Type B pancreatic cell (in vitro differentiated cells): ENCODE data around the gene MYL6B. TPM values are rescaled to one million over a fixed set of nuclear protein-coding genes. Genes with fewer than 3 reads are reported as not detected.
"Not testable (repeated sequence)": the region's sequence is repeated elsewhere in the genome, so short reads cannot be mapped to it uniquely, and the experiment has no call there.

Experiments used
- DNase-seq: peaks from one replicate; pipeline ENCODE4 v3.0.0; 2021; ENCODE audit warnings: mixed read lengths; ENCODE audit not compliant: unreplicated experiment; ENCODE audit errors: extremely low spot score
- H3K27ac Mint-ChIP-seq: 2 replicates; pipeline ENCODE4 v1.8.0; 2021; ENCODE audit warnings: mild to moderate bottlenecking, mixed read lengths
- H3K27me3 Mint-ChIP-seq: 2 replicates; pipeline ENCODE4 v1.8.0; 2021; ENCODE audit warnings: mixed read lengths
- H3K36me3 Mint-ChIP-seq: 2 replicates; pipeline ENCODE4 v1.8.0; 2021; ENCODE audit warnings: mixed read lengths
- H3K4me1 Mint-ChIP-seq: one replicate; pipeline ENCODE4 v1.8.0; 2021; ENCODE audit warnings: mixed read lengths; ENCODE audit not compliant: unreplicated experiment
- H3K4me3 Mint-ChIP-seq: 2 replicates; pipeline ENCODE4 v1.8.0; 2021; ENCODE audit warnings: mild to moderate bottlenecking, mixed read lengths
- H3K9me3 Mint-ChIP-seq: 2 replicates; pipeline ENCODE4 v1.8.0; 2021; ENCODE audit warnings: mixed read lengths
- total RNA-seq: library from RNA; stranded (reverse); gene quantifications from 2 replicates; pipeline ENCODE4 v1.2.1, GENCODE V29; 2021; ENCODE audit warnings: low replicate concordance
- TF ChIP-seq, protein P1 (sequence below): fragments of 200-600 bp; sonication (generic); conservative IDR thresholded peaks from 2 replicates; pipeline ENCODE4 v1.5.0; 2021; ENCODE audit warnings: antibody characterized with exemption, mild to moderate bottlenecking

The MYL6B gene
- total RNA-seq, 1 donor from 2014 or later, result 161 TPM

DNA sequence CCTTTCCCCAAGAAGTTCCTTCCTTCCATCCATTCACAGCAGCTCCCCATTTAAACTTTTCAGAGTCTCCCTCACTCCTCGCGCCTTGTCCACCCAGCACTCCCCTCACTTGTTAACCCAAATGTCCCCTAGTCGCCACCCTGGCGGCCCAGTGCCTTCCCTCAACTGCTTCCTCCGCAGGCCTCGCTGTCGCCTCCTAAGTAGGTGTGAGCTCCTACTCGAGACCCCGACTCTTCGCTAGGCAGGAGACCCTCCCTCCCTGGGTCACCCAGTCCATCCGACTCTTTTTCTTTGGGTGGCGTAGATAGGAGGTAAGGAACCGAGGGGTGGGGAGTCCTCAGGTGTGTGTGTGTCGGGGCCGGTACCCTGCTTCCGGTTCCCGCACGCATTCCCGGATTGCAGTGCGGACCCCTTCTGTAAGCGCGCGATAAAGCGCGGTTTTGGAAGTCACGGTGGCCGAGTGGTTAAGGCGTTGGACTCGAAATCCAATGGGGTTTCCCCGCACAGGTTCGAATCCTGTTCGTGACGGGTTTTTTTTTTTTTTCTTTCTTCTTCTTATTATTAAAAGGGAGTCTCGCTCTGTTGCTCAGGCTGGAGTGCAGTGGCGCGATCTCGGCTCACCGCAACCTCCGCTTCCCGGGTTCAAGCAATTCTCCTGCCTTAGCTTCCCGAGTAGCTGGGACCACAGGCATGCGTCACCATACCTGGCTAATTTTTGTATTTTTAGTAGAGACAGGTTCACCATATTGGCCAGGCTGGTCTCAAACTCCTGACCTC is 37.7 kb downstream of the MYL6B start:
- Mint-ChIP-seq H3K27me3 (peaks cover 7% of the 10 kb centered on the region), H3K36me3 (peaks cover 15% of the 10 kb centered on the region), H3K9me3 (no peaks in the 10 kb centered on the region), H3K27ac (peak overlapping the region; percentile 99), H3K4me1 (peaks cover 26% of the 10 kb centered on the region), H3K4me3 (peak overlapping the region; percentile 99)
- TF ChIP-seq, protein P1, sequence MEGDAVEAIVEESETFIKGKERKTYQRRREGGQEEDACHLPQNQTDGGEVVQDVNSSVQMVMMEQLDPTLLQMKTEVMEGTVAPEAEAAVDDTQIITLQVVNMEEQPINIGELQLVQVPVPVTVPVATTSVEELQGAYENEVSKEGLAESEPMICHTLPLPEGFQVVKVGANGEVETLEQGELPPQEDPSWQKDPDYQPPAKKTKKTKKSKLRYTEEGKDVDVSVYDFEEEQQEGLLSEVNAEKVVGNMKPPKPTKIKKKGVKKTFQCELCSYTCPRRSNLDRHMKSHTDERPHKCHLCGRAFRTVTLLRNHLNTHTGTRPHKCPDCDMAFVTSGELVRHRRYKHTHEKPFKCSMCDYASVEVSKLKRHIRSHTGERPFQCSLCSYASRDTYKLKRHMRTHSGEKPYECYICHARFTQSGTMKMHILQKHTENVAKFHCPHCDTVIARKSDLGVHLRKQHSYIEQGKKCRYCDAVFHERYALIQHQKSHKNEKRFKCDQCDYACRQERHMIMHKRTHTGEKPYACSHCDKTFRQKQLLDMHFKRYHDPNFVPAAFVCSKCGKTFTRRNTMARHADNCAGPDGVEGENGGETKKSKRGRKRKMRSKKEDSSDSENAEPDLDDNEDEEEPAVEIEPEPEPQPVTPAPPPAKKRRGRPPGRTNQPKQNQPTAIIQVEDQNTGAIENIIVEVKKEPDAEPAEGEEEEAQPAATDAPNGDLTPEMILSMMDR, result peak; percentile 24
- peak; percentile 97 for DNase-seq

DNA sequence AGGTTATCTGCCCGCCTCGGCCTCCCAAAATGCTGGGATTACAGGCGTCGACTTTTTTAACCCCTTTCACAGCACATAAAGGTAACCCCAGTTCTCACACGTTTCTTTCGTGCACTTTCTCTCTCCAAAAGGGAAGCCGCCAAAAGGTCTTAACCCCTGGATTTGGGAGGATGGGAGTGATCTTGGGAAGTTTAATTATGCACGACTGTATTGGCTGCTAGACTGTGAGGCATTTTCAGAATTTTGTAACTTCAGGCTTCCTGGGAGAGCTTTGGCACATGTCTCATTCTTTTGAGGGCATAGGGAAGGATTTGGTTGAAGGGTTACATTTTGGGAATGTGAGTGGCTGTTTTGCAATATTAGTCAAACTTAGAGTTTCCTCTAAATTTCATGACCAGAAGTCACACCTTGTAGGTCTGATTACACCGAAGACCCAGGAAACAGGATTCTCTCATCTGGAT is 38.3 kb downstream of the MYL6B start:
- Mint-ChIP-seq H3K27me3 (peaks cover 7% of the 10 kb centered on the region), H3K4me1 (peaks cover 26% of the 10 kb centered on the region), H3K4me3 (peak overlapping the region; percentile 99), H3K9me3 (no peaks in the 10 kb centered on the region), H3K36me3 (peaks cover 14% of the 10 kb centered on the region), H3K27ac (peak overlapping the region; percentile 99)
- TF ChIP-seq, protein P1, result no peak
- DNase-seq, result no peak

DNA sequence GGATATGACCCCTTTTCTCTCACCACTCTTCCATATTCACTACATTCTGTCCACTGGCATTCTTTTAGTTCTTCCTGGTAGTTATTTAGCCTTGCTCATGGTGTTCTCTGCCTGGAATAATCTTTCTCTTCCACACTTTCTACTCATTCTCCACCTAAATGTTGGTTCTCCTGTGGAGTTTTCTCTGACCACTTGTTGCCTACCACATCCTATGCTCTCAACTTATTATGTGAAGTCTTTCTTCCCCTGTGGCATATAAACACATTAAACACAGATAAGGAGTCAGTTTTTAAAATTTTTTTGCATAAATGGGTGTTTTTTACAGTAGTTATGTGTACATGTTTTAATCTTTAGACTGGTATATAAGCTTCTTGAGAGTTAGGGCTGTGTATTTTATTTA is 40.2 kb downstream of the MYL6B start:
- H3K36me3 Mint-ChIP-seq, result peaks cover 12% of the 10 kb centered on the region
- no peaks in the 10 kb centered on the region for H3K9me3 Mint-ChIP-seq
- peaks cover 7% of the 10 kb centered on the region for H3K27me3 Mint-ChIP-seq
- peak overlapping the region; percentile 50 for H3K27ac Mint-ChIP-seq
- H3K4me1 Mint-ChIP-seq, result peaks cover 19% of the 10 kb centered on the region
- TF ChIP-seq, protein P1, result no peak
- DNase-seq, result no peak
- peak overlapping the region; percentile 57 for H3K4me3 Mint-ChIP-seq

DNA sequence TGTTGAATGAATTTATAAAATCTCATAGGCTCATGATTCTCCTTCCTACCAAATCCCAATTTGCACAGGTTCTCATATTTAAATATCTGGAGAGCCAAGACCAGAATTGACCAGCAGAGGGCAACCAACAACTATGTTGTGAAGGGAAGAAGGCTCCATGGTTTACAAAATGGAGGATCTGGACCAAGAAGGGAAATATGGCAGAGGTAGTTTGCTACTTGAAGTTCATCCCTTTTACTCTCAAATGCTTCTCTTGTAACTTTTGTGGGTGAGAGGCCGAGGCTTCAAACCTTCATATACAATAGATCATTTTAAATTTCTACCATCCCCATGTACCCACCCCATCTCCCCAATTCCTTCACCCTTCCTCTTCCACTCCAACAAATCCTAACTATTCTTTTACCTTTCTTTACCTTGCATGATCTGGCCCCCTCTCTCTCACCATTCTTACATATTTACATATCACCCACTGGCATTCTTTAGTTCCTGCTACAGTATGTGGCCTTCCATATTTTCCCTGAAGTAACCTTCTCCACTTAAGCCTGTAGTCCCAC is 40.7 kb downstream of the MYL6B start:
- TF ChIP-seq, protein P1, result peak; percentile 89
- no peaks in the 10 kb centered on the region for H3K9me3 Mint-ChIP-seq
- peak overlapping the region; percentile 57 for H3K4me3 Mint-ChIP-seq
- peaks cover 7% of the 10 kb centered on the region for H3K27me3 Mint-ChIP-seq
- peaks cover 14% of the 10 kb centered on the region for H3K4me1 Mint-ChIP-seq
- H3K36me3 Mint-ChIP-seq, result peaks cover 12% of the 10 kb centered on the region
- DNase-seq, result no peak
- peak overlapping the region; percentile 50 for H3K27ac Mint-ChIP-seq

DNA sequence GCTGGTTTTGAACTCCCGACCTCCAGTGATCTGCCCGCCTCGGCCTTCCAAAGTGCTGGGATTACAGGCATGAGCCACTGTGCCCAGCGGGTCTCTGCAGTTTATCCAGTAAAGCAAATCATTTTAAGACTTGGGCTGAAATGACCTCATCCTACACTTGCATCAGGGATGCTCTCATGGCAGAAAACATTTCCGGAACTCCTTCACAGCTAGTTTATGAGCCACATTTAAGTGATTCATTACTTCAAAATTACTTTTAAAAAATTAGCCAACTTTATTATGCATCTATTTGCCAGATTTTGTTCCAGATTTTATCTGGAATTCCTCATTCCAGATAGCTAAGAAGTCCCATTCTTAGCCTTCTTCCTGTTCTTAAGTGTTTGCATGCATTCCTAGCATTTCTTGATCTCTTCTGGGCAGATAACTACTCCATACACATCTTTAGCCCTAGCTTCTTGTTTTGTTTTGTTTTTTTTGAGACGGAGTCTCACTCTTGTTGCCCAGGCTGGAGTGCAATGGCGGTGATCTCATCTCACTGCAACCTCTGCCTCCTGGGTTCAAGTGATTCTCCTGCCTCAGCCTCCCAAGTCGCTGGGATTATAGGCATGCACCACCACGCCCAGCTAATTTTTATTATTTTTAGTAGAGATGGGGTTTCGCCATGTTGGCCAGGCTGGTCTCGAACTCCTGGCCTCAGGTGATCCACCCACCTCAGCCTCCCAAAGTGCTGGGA is 44.6 kb downstream of the MYL6B start:
- H3K4me1 Mint-ChIP-seq, H3K9me3 Mint-ChIP-seq, H3K27ac Mint-ChIP-seq, H3K27me3 Mint-ChIP-seq, H3K4me3 Mint-ChIP-seq, DNase-seq, H3K36me3 Mint-ChIP-seq: not testable (repeated sequence)
